Stimulated activated CD8-positive, alpha-beta memory T cell treated with anti-CD3 and anti-CD28 coated beads, Interleukin-7, amount 100 ng/mL, for 48 hours (primary cell): ENCODE results near the gene INSL4.

Experiments
- DNase-seq, 2 donors: peaks; one replicate each; pipeline ENCODE4 v3.0.0-alpha.2; 2020; ENCODE audit warnings: low read depth in 1 of 2; ENCODE audit errors: extremely low read depth in 1 of 2

INSL4 gene

GRCh38 chr9:5231212-5231611 is at the start of gene INSL4:
Gene INSL4, plus strand, starts transcription at chr9:5231419. Its CDS starts 105 bp downstream, at chr9:5231524.
- DNase-seq = no peak

DNA sequence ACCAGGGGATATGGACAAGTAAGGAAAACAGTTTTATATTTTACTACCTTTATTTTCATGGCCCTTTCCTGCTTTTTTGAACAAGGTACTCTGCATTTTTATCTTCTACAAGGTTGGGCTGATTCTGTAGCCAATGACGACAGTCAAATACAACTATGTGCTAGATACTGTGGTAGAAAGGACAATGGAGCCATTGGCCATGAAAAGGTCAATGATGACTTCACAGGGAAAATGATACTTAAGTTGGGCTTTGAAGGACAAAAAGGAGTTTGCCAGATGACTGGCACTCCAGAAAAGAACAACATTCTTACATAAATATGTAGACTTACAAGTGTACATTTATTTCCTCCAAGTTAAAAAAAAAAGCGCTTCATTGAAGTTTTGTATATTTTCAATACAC is 46.4 kb upstream of the INSL4 start:
- no peak for DNase-seq

GRCh38 chr9:5185220-5185840 is 45.9 kb upstream of the INSL4 start, which contains the start of gene INSL6:
Gene INSL6, minus strand, starts transcription at chr9:5185639. Its CDS starts 37 bp downstream, at chr9:5185602.
- no peak for DNase-seq

- peak in 1 of 2 donors; percentile 34 for DNase-seq
Observed at GRCh38 chr9:5186416-5187169, 44.6 kb upstream of the INSL4 start.

DNA sequence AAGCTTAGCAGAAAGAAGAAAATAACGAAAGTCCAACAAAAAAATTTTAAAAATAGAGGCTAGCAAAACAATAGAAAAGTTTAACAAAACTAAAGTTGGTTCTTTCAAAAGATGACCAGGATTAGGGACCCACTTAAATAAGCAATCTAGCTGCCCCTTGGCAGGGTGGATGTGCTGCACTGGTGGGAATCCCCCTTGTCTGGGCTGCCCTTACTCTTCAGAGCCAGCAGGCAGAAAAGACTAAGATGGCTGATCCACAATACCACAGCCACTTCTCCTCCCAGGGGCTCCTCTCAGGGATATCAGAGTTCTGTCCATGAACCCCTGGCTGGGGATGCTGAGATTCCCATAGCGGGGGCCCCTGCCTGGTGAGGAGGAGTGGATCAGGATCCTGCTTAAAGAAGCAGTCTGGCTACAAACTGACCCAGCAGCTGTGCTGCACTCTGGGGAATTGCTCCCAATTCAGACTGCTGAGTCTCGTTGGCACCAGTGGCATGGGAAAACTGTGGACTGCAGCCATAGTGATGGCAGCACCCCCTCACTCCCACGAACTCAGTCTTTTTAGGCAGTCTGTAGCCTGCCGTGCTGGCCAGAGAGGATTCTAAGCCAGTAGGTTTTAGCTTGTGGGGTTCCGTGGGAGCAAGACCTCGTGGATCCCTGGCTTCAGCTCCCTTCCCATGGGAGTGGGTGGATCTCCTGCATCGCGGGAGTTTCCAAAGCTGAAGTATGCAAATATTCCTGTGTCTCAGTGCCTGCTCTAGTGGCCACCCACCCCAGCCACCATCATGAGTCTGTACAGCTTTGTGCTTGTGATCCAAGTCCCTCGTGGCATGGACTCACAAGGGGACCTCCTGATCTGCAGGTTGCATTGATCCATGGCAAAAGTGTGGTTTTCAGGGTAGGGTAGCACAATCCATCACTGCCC is 42.9 kb upstream of the INSL4 start:
- DNase-seq = no peak

DNA sequence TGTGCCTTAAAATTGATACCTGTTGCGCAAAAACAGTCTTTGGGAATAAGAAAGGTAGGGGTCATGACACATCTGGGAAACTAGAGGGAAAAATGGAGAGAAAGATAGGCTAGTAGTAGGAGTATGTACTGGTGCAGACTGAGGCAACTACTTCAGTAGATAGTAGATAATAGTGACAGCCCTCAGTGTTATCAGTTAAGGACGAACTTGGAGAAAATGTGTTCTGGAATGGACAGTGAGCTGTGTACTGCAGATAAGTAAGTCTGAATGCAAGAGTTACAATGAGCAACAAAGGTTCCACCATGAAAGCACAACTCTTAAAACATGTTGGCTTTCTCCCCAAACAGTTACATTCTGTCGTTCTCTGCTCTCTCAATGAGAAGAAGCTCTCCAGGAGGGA is 39.2 kb upstream of the INSL4 start:
- no peak for DNase-seq

DNA sequence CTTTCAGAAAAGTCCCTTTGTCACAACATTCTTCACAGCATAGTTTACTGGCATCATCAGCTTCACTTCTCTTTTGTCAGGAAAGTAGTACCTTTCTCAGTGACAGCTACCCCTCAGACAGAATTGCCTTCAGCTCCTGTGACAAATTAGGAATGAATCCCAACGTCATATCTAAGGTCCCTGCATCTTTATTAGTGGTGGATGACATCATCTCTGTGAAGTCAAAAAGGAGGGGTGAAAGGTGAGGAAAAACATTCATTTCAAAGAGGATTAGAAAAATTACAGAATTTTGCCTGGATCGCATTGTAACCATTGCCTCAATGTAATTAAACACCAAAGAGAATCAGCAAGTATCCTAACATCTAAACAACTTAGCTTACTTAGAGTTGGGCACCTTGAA is 37.9 kb upstream of the INSL4 start:
- no peak for DNase-seq

- no peak for DNase-seq
Observed at GRCh38 chr9:5195463-5195862, 35.8 kb upstream of the INSL4 start.

DNA sequence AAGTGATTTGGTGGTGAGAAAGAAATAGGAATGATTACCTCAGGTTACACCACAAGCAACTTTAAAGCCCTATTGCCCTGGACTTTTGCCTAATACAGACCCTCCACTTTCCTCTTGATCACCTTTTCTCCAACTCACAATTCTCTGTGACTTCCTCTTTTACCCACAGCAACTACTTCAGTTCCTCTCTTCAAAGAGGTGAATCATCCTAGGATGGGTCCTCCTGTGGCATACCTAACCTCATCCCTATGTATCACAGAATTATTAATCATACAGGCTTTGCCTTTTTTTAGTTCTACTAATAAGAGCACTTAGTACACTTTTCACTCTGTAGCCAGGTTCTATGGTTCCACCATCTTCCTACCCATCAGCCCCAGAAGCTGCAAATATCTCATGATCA is 26.1 kb upstream of the INSL4 start:
- DNase-seq = no peak

DNA sequence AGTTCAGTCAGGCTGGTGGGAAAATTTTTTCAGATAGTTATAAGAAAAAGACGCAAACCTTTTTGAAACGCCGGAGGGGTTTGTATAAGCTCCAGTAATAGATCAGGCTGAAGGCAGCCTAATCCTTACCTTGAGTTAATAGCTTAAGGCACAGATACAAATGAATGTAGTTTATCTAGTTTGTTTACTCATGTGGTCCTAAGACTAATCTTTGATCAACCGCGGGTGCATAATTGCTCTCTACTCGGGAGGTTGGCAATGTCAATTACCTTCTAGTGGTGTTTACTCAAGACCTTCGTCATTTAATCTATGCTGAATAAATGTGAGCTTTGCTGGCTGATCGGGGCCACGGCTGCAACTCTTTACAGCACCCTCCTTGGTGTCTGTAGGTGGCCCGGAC is 665 bp upstream of the INSL4 start:
- no peak for DNase-seq

- DNase-seq = no peak
Observed at GRCh38 chr9:5263351-5264218, 32.4 kb downstream of the INSL4 start.

DNA sequence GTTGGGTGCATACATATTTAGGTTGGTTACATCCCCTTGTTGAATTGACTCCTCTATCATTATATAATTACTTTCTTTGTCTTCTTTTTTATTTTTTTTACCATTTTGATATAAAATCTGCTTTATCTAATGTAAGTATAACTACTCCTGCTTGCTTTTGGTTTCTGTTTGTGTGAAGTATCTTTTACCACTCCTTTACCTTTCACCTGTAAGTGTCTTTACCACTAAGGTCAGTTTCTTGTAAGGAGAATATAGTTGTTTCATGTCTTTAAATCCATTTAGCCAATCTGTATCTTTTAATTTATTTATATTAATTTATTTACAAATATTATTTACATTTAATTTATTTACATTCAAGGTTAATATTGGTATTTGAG is 33.0 kb downstream of the INSL4 start:
- DNase-seq = no peak

- DNase-seq = no peak
Observed at GRCh38 chr9:5265939-5266338, 34.7 kb downstream of the INSL4 start.

DNA sequence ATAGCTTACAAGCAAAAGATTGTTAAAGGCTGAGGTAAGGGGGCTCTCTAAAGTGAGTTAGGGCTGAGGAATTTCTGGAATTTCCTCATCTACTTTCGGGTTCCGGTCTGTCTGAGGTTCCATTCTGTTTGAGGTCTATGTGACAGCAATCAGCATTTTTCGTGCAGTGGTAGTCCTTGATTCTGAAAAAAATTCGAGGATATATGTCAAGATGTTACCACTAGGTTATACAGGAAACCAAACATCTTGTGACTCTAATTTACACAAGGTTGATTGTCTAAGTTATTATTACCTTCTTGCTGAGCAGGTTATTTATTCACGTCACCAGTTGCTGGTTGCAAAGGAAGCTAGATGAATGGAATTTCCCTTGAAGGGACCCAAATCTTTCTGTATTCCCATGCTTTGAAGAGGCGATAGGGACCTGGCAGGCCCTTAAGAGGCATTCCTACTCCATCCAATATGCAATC is 38.1 kb downstream of the INSL4 start:
- no peak for DNase-seq

- DNase-seq = no peak
Observed at GRCh38 chr9:5274770-5275169, 43.6 kb downstream of the INSL4 start.

DNA sequence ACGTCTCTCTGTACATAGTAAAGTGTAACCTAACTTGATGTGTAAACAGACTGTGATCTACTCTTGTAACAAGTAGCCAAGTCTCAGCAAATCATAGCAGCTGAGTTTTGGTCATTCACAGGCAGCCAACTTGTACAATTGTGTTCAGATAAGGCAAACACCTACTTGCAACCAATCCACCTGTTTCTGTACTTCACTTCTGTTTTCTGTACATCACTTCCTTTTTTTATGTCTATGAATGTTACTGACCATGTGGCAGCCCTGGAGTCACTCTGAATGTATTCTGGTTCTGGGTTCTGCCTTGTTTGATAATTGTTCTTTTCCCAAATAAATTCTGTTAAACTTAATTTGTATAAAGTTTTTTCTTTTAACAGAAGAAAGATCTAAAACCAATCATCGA is 47.3 kb downstream of the INSL4 start:
- no peak for DNase-seq
